DOHH2 (cell line): ENCODE data around the gene CHST10.
"Not testable (repeated sequence)": the region's sequence is repeated elsewhere in the genome, so short reads cannot be mapped to it uniquely, and the experiment has no call there.

Source experiments
- H3F3A ChIP-seq: fragments of 200-600 bp; sonication (generic), shearing (Covaris generic); 2 replicates; pipeline ENCODE4 v1.6.0; 2016; ENCODE audit warnings: antibody characterized with exemption, mild to moderate bottlenecking; ENCODE audit not compliant: control insufficient read depth, insufficient read depth
- H3K27ac ChIP-seq: fragments of 200-600 bp; sonication (generic); 2 replicates; pipeline ENCODE4 v1.5.1; 2014; ENCODE audit warnings: low read depth, mild to moderate bottlenecking, low read length, moderate library complexity
- H3K27me3 ChIP-seq: fragments of 200-600 bp; sonication (generic); 2 replicates; pipeline ENCODE4 v1.6.1; 2014; ENCODE audit warnings: mild to moderate bottlenecking, low read length, mixed read lengths; ENCODE audit not compliant: control insufficient read depth
- H3K36me3 ChIP-seq: fragments of 200-600 bp; sonication (generic); 2 replicates; pipeline ENCODE4 v1.6.1; 2014; ENCODE audit warnings: mild to moderate bottlenecking, low read length, moderate library complexity, mixed read lengths; ENCODE audit not compliant: control insufficient read depth
- H3K4me1 ChIP-seq: fragments of 200-600 bp; sonication (generic); 2 replicates; pipeline ENCODE4 v1.6.1; 2014; ENCODE audit warnings: mild to moderate bottlenecking, low read length, mixed read lengths; ENCODE audit not compliant: control insufficient read depth
- H3K4me2 ChIP-seq: fragments of 200-600 bp; sonication (generic); 2 replicates; pipeline ENCODE4 v1.6.0; 2014; ENCODE audit warnings: mild to moderate bottlenecking, low read length, moderate library complexity
- H3K4me3 ChIP-seq: fragments of 200-600 bp; sonication (generic); 2 replicates; pipeline ENCODE4 v1.5.1; 2014; ENCODE audit warnings: mild to moderate bottlenecking, low read length, mixed read lengths
- H3K79me2 ChIP-seq: fragments of 200-600 bp; sonication (generic); 2 replicates; pipeline ENCODE4 v1.6.1; 2014; ENCODE audit warnings: mild to moderate bottlenecking, low read length, mixed read lengths; ENCODE audit not compliant: control insufficient read depth
- H3K9me2 ChIP-seq: fragments of 200-600 bp; sonication (generic); replicated peaks from 2 replicates; pipeline ENCODE4 v1.6.1; 2014; ENCODE audit warnings: mild to moderate bottlenecking, low read length, mixed read lengths; ENCODE audit not compliant: control insufficient read depth
- H3K9me3 ChIP-seq: fragments of 200-600 bp; sonication (generic); 2 replicates; pipeline ENCODE4 v1.6.1; 2014; ENCODE audit warnings: antibody characterized with exemption, low read length, mixed read lengths; ENCODE audit not compliant: control insufficient read depth, insufficient read depth
- H4K20me1 ChIP-seq: fragments of 200-600 bp; sonication (generic); 2 replicates; pipeline ENCODE4 v1.6.0; 2014; ENCODE audit warnings: low read depth, mild to moderate bottlenecking, antibody characterized with exemption, low read length, moderate library complexity; ENCODE audit not compliant: control insufficient read depth, insufficient read depth
- EZH2phosphoT487 ChIP-seq: fragments of 200-600 bp; sonication (generic); IDR thresholded peaks from 2 replicates; pipeline ENCODE4 v1.6.1; 2017; ENCODE audit warnings: borderline replicate concordance, mild to moderate bottlenecking, antibody characterized with exemption, low read length, moderate library complexity, mixed read lengths
- TF ChIP-seq, protein P1 (sequence below): fragments of 200-600 bp; sonication (generic); IDR thresholded peaks from one replicate; pipeline ENCODE4 v1.5.1; 2014; ENCODE audit warnings: antibody characterized with exemption, mild to moderate bottlenecking, low read depth, low read length; ENCODE audit not compliant: poor library complexity, severe bottlenecking

CHST10 gene

DNA sequence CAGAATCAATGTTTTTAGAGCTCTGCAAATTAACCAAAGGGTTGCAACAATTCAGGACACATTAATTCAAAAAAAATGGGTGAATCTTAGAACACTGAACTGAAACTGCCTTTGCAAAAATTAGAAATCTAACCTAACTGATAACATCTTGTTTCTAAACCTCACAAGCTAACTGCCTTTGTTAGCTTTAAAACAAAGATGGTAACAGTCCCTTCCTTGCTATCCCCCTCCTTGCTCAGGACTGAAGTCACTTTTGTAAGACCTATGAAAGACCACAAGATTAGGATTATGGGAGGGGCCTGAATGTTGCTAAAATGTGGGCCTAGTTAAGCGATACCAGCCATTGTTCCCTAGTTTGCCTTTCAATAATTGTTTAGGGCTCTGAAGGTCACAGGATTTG is 50.3 kb downstream of the CHST10 start:
- Histone ChIP-seq H3K9me3 (no peaks in the 10 kb centered on the region), H3K36me3 (no peaks in the 10 kb centered on the region), H3F3A (no peaks in the 10 kb centered on the region), H3K79me2 (no peaks in the 10 kb centered on the region), H3K4me2 (no peak overlapping the region), H3K27ac (no peak overlapping the region), H3K4me3 (no peak overlapping the region), H3K9me2 (no peaks in the 10 kb centered on the region), H4K20me1 (no peaks in the 10 kb centered on the region), H3K4me1 (no peaks in the 10 kb centered on the region), H3K27me3 (peaks cover 17% of the 10 kb centered on the region; the same call in 1 of the 2 replicates)
- TF ChIP-seq, protein P1, sequence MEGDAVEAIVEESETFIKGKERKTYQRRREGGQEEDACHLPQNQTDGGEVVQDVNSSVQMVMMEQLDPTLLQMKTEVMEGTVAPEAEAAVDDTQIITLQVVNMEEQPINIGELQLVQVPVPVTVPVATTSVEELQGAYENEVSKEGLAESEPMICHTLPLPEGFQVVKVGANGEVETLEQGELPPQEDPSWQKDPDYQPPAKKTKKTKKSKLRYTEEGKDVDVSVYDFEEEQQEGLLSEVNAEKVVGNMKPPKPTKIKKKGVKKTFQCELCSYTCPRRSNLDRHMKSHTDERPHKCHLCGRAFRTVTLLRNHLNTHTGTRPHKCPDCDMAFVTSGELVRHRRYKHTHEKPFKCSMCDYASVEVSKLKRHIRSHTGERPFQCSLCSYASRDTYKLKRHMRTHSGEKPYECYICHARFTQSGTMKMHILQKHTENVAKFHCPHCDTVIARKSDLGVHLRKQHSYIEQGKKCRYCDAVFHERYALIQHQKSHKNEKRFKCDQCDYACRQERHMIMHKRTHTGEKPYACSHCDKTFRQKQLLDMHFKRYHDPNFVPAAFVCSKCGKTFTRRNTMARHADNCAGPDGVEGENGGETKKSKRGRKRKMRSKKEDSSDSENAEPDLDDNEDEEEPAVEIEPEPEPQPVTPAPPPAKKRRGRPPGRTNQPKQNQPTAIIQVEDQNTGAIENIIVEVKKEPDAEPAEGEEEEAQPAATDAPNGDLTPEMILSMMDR: no peak
- no peak for TF ChIP-seq EZH2phosphoT487

- Histone ChIP-seq H3K79me2 (no peaks in the 10 kb centered on the region), H3K4me3 (no peak overlapping the region), H3K9me2 (no peaks in the 10 kb centered on the region), H3K4me2 (no peak overlapping the region), H3K27ac (no peak overlapping the region), H3K36me3 (no peaks in the 10 kb centered on the region), H3K4me1 (no peaks in the 10 kb centered on the region), H3K9me3 (no peaks in the 10 kb centered on the region), H4K20me1 (no peaks in the 10 kb centered on the region), H3F3A (no peaks in the 10 kb centered on the region), H3K27me3 (0 out of 2 replicates have a peak, but pooled peaks cover 9% of the 10 kb centered on the region)
- TF ChIP-seq EZH2phosphoT487: no peak
- TF ChIP-seq, protein P1: no peak
These were observed 52.0 kb downstream of the CHST10 start for GRCh38 chr2:100365434-100365833.

DNA sequence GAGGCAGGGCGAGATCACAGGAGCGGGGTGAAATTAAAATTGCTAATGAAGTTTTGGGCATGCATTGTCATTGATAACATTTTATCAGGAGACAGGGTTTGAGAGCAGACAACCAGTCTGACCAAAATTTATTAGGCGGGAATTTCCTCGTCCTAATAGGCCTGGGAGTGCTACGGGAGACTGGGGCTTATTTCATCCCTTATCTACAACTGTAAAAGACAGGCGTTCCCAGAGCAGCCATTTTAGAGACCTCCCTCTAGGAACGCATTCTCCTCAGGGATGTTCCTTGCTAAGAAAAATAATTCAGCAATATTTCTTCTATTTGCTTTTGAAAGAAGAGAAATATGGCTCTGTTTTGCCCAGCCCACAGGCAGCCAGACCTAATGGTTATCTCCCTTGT is 55.2 kb downstream of the CHST10 start:
- H3F3A ChIP-seq, H3K79me2 ChIP-seq, H3K36me3 ChIP-seq, H4K20me1 ChIP-seq, H3K4me2 ChIP-seq, H3K4me1 ChIP-seq, H3K27me3 ChIP-seq, H3K9me3 ChIP-seq, H3K4me3 ChIP-seq, H3K9me2 ChIP-seq, H3K27ac ChIP-seq: not testable (repeated sequence)

DNA sequence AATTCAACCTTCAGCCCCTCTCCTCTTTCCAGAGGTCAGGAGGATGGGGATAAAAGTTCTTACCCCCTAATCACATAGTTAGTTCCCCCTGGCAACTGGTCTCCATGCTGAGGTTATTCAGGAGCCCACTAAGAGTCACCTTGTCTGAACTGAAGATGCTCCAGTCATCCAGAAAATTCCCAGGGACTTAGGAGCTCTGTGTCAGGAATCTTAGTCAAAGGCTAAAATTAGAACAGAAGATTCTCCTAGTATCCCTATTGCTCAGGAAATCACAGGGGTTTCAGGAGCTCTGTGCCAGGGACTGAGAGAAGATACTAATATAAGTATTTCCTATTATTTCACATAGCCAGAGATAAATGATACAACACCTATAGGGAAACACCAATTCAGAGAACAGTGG is 57.9 kb downstream of the CHST10 start:
- no peaks in the 10 kb centered on the region for H3K36me3 ChIP-seq
- no peaks in the 10 kb centered on the region for H4K20me1 ChIP-seq
- no peaks in the 10 kb centered on the region for H3K9me2 ChIP-seq
- H3K27me3 ChIP-seq: peaks cover 3% of the 10 kb centered on the region; the same call in 1 of the 2 replicates
- no peaks in the 10 kb centered on the region for H3K9me3 ChIP-seq
- no peak overlapping the region for H3K4me2 ChIP-seq
- H3F3A ChIP-seq: no peaks in the 10 kb centered on the region
- no peaks in the 10 kb centered on the region for H3K4me1 ChIP-seq
- no peak overlapping the region for H3K27ac ChIP-seq
- no peak for TF ChIP-seq EZH2phosphoT487
- TF ChIP-seq, protein P1: no peak
- H3K4me3 ChIP-seq: no peak overlapping the region
- H3K79me2 ChIP-seq: no peaks in the 10 kb centered on the region
